Dermis blood vessel endothelial cell (primary cell): Measurements from ENCODE around the gene MAP4K5. TPM values are rescaled to one million over a fixed set of nuclear protein-coding genes. Genes with fewer than 3 reads are reported as not detected.
"Not testable (repeated sequence)": the region's sequence is repeated elsewhere in the genome, so short reads cannot be mapped to it uniquely, and the experiment has no call there.

Experiments used
- DNase-seq: peaks from one replicate; pipeline ENCODE4 v3.0.0; 2010
- total RNA-seq: library from RNA; depleted of rRNA; stranded (reverse); fragments of >200 nt; gene quantifications from 2 replicates; pipeline ENCODE4 v1.2.3, GENCODE V29; 2014

MAP4K5 gene
- total RNA-seq, result 51.8 and 100 TPM in 2 replicates

- DNase-seq, result peak; percentile 96
Observed at GRCh38 chr14:50532502-50533240, at the start of gene MAP4K5. Gene MAP4K5, minus strand, starts transcription at chr14:50532569. Its CDS starts 520 bp downstream, at chr14:50532049.

DNA sequence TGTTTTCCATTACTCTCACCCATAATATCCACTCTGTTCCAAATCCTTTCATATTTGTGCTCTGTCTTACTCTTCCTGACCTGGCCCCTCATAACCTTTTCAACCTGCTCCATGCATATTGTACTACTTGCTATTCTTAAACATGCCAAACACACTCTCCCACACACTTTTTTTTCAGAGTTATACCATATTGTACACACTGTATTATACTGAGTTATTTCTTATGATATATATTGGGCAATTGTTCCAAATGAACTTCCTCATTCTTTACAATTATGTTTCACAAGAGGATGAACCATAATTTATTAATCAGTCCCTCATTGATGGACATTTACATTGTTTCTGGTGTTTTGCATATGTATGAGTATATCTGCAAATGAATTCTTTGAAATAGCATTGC, 46.1 kb upstream of the MAP4K5 start:
- DNase-seq, result no peak

GRCh38 chr14:50577982-50578381, 45.6 kb upstream of the MAP4K5 start:
- no peak for DNase-seq

DNA sequence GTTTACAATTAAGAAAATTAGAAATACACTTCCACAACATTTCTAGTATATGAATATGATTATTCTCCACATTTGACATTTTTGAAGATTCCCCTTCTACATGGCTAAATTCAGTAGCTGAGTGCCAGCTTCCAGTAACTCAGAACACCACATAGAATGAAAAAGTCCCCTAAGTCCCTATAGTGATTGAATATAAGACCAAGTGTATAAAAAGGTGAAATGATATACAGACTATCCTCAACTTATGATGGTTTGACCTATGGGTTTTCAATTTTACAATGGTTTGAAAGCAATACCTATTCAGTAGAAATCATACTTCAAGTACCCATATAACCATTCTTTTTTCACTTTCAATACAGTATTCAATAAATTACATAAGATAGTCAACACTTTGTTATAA, 43.4 kb upstream of the MAP4K5 start:
- DNase-seq, result no peak

DNA sequence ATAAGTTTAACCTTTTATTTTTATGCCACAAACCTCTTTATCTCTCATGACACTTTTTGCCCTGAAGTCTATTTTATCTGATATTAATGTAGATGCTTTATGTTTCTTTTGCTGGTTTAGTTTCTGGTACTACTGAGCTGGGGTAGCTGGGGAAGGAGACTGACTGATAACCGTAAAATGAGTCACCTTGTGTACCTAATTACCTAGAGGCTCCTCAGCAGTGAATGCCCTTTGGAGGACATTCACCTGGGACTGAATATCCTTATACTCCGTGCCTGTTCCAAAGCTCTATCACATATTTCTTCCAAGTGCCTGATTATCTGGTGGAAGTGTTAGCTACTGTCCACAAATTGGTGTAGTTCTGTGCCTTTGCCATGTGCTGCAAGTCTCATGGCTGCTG, 41.5 kb upstream of the MAP4K5 start:
- DNase-seq, result no peak

DNA sequence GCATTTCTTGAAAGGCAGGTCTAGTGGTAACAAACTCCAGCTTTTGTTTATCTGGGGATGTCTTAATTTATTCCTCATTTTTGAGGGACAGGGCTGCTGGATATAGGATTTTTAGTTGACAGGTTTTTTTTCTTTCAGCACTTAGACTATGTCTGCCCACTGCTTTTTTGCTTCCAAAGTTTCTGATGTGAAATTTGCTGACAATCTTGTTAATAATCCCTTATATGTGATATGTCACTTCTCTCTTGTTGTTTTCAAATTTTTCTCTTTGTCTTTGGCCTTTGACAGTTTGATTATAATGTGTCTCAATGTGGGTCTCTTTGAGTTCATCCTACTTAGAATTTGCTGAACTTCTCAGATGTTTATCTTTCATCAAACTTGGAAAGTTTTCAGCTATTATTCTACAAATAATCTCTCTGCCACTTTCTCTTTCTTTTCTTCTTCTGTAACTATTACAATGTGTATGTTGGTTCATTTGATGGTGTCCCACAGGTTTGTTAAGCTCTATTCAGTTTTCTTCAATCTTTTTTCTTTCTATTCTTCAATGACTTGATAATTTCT, 37.4 kb upstream of the MAP4K5 start:
- DNase-seq, result no peak

GRCh38 chr14:50562841-50563240, 30.5 kb upstream of the MAP4K5 start:
- DNase-seq, result no peak

DNA sequence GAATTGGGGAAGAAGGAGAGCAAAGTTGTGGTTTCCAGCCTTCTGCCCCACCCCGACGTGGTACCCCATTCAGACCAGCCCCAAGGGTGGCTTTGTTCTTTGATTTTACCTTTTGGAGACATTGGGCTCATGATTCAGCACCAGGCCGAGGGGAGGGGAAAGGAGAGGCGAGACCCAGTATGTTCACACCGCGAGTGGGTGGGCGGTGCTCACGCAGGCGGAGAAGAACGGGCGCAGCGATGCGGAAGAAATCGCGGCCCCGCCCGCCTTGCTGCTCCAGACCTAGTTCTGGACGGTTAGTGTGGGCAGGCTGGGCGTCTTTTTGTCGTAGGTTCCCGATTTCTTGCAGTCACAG, 28.5 kb upstream of the MAP4K5 start:
- DNase-seq, result peak; percentile 43

- DNase-seq, result peak; percentile 58
Observed at GRCh38 chr14:50559990-50560930, 27.9 kb upstream of the MAP4K5 start, which contains the start of gene ATL1. Gene ATL1, plus strand, starts transcription at chr14:50560145. Its CDS starts 121 bp downstream, at chr14:50560266.

GRCh38 chr14:50552796-50553195, 20.4 kb upstream of the MAP4K5 start:
- not testable (repeated sequence) for DNase-seq

- DNase-seq, result no peak
Observed at GRCh38 chr14:50551877-50552276, 19.5 kb upstream of the MAP4K5 start.

DNA sequence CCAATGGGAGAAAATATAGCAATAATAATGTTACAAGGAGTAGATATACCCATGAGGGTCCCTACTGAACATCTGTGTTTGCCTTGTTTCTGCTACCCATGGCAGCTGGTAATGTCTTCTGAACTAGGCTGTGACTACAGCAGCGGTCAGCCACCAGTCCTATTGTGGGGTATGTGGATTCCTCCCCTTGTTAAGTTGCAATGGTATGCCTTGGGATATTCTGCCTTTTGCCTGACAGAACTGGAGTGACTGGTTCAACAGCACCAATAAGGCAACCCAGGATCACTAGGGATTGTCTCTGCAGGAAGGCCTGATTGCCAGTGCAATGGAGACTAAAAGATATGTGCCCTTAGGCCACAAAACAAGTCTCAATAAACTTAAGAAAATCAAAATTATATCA, 17.9 kb upstream of the MAP4K5 start:
- DNase-seq, result no peak

DNA sequence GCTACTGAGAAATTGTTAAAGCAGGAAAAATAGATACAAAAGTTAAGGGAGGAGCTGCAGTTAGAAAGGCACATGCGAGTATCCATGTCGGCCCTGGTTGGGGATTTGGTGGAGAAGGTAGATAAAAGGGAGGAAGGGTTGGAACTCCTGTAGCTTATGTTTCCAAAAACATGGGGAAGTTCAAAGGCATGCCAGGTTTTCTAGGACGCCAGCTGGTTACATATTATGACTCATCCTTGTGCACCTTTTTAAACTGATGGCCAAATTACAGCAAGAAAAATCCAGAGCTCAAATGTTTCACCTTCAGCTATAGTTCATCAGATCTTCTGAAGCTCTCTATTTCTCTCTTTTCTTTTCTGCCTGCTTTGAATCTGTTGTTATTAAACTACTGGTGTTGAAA, 13.2 kb upstream of the MAP4K5 start:
- DNase-seq, result no peak

GRCh38 chr14:50544911-50545310, 12.5 kb upstream of the MAP4K5 start:
- DNase-seq, result no peak

- peak; percentile 80 for DNase-seq
Observed at GRCh38 chr14:50542941-50543418, 10.6 kb upstream of the MAP4K5 start.

DNA sequence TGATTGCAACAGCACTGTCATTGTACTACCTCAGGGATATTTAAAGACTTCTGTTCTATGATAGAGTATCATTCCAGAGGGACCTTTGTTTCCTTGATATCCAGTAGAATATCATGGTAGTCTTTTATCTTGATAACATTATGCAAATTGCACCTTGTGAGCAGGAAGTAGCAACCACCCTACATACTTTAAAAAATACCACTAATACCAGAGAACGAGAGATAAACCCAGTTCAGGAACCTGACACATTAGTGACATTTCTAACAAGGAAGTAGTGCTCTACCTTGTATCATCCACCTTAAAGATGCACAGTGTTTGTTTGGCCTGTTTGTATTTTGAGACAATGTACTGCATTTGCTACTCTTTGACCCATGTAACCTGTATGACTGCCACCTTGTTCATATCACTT, 8.8 kb upstream of the MAP4K5 start:
- DNase-seq, result no peak

GRCh38 chr14:50539051-50539450, 6.7 kb upstream of the MAP4K5 start:
- no peak for DNase-seq

DNA sequence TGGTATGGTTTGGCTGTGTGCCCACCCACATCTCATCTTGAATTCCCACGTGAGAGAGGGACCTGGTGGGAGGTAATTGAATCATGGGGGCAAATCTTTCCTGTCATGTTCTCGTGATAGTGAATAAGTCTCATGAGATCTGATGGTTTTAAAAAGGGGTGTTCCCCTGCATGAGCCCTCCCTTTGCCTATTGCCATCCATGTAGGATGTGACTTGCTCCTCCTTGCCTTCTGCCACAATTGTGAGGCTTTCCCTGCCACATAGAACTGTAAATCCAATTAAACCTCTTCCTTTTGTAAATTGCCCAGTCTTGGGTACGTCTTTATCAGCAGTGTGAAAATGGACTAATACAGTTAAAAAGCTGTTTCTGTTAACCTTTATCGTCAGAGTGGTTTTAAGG, 5.7 kb upstream of the MAP4K5 start:
- DNase-seq, result not testable (repeated sequence)

DNA sequence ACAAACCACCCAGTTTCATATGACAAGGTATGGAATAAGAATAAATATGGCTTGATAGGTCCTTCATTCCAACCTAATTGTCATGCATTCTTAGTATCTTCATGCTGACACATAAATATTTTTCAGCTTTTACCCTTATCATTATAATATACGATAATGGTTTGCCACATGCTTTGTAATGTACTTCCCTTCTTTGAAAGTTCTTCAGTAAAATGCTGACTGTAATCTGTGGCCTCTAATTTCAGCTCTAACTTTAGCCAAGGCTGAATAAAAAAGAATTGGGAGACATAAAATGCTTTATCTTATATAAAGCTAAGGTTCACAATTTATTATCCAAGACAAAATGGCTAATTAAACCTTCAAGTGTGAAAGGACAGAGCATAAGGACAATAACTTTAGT, 2.6 kb upstream of the MAP4K5 start:
- DNase-seq, result no peak

DNA sequence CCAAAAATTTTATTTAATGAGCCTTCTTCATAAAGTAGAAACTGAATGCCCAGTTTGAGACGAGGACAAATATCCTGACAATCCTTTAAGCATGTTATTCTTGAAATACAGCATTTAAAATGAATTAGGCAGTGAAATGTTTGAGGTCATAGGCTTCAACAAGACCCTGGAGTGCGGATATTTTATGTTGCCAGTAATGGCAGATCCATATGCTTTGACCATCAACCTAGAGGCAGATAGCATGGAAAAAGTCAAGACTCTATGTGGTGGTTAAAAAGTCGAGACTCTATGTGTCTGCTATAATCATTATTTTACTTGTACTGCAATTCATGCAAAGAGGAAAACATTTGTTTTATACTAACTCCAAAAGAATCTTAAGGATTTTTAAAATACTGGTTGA, 2.0 kb upstream of the MAP4K5 start:
- DNase-seq, result no peak

DNA sequence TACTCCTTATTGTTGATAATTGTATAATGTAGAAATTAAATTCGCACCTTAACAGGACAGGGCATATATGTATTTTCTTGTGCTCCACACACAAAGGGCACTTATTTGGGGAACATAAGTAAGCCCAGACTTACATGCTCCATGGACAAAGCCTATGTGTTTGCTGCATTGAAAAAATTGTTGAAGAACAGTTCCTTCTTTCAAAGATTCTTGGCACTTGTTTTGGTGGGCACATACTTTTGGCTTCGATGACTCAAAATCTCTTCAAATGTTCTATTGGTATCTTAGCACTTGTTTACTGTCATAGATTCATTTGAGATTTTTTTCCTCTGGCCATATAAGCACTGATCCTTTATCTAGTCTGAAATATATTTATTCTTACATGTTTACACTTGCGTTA, 1.4 kb upstream of the MAP4K5 start:
- no peak for DNase-seq

- no peak for DNase-seq
Observed at GRCh38 chr14:50533241-50533705, 904 bp upstream of the MAP4K5 start.
